GM12865 (cell line): ENCODE results near the gene CCDC122.

ENCODE experiments used
- DNase-seq: peaks from one replicate; pipeline ENCODE4 v3.0.0; 2010; ENCODE audit warnings: low read depth
- H3K4me3 ChIP-seq: 2 replicates; pipeline ENCODE4 v1.5.1; 2011; ENCODE audit warnings: mild to moderate bottlenecking, low read depth, low read length, control low read depth
- CTCF ChIP-seq: IDR thresholded peaks from 2 replicates; pipeline ENCODE4 v1.5.1; 2011; ENCODE audit warnings: low read length, control low read depth, low read depth, inconsistent platforms; ENCODE audit not compliant: insufficient read depth; ENCODE audit errors: missing control alignments

CCDC122 gene

GRCh38 chr13:43911871-43912270 is 32.3 kb upstream of the CCDC122 start:
- no peak for TF ChIP-seq CTCF
- no peak overlapping the region for H3K4me3 ChIP-seq
- DNase-seq: no peak

- no peak for DNase-seq
- no peak for TF ChIP-seq CTCF
- H3K4me3 ChIP-seq: no peak overlapping the region
Observed at GRCh38 chr13:43911278-43911677, 31.7 kb upstream of the CCDC122 start.

- H3K4me3 ChIP-seq: no peak overlapping the region
- TF ChIP-seq CTCF: no peak
- DNase-seq: no peak
Observed at GRCh38 chr13:43910856-43911255, 31.3 kb upstream of the CCDC122 start.

GRCh38 chr13:43908156-43909126 is 28.9 kb upstream of the CCDC122 start:
- H3K4me3 ChIP-seq: no peak overlapping the region
- peak; percentile 34 for DNase-seq
- TF ChIP-seq CTCF: peak; percentile 26

- peak; percentile 69 for DNase-seq
- peak; percentile 50 for TF ChIP-seq CTCF
Observed at GRCh38 chr13:43905435-43906031, 26.0 kb upstream of the CCDC122 start.

GRCh38 chr13:43895940-43896339 is 16.4 kb upstream of the CCDC122 start:
- no peak overlapping the region for H3K4me3 ChIP-seq
- TF ChIP-seq CTCF: no peak
- no peak for DNase-seq

More at GRCh38 chr13:43905435-43906031, 26.0 kb upstream of the CCDC122 start:
- H3K4me3 ChIP-seq: no peak overlapping the region
